Activated CD4-positive, alpha-beta memory T cell treated with anti-CD3 and anti-CD28 coated beads for 36 hours (primary cell): Measurements from ENCODE around the gene CNOT3. TPM values are rescaled to one million over a fixed set of nuclear protein-coding genes. Genes with fewer than 3 reads are reported as not detected.

Experiments
- CTCF ChIA-PET: fragments of 350-600 bp; sonication (Branson Sonifier 250); formaldehyde crosslinking; loops from one replicate; lab custom pipeline; 2021; ENCODE audit warnings: antibody characterized with exemption, inconsistent platforms; lab: Charles Lee
- POLR2A ChIA-PET: fragments of 350-600 bp; sonication (Branson Sonifier 250); formaldehyde crosslinking; loops from one replicate; lab custom pipeline; 2021; ENCODE audit warnings: antibody characterized with exemption; lab: Charles Lee
- DNase-seq: peaks from one replicate; pipeline ENCODE4 v3.0.0-alpha.2; 2020
- H3K27ac Mint-ChIP-seq: one replicate; pipeline ENCODE4 v1.8.0; 2021; ENCODE audit warnings: mixed read lengths
- H3K27me3 Mint-ChIP-seq: one replicate; pipeline ENCODE4 v1.8.0; 2021; ENCODE audit warnings: mixed read lengths
- H3K36me3 Mint-ChIP-seq: one replicate; pipeline ENCODE4 v1.8.0; 2021; ENCODE audit warnings: mixed read lengths
- H3K4me1 Mint-ChIP-seq: one replicate; pipeline ENCODE4 v1.8.0; 2021; ENCODE audit warnings: low read depth, mixed read lengths
- H3K4me3 Mint-ChIP-seq: one replicate; pipeline ENCODE4 v1.8.0; 2021; ENCODE audit warnings: mild to moderate bottlenecking, mixed read lengths
- H3K9me3 Mint-ChIP-seq: one replicate; pipeline ENCODE4 v1.8.0; 2021; ENCODE audit warnings: mixed read lengths
- intact Hi-C: fragments of 100-400 bp; cut with micrococcal nuclease; formaldehyde crosslinking; loops from one replicate; pipeline ENCODE4 v1.15.1; 2023
- total RNA-seq, 2 experiments: library from RNA; stranded (reverse); gene quantifications; one replicate each; pipeline ENCODE4 v1.2.3, GENCODE V29; 2021

Gene CNOT3
- total RNA-seq, 2 experiments from 2014 or later, result 54.6 to 58.7 TPM

- H3K4me1 Mint-ChIP-seq, result peaks cover 52% of the 10 kb centered on the region
- CTCF ChIA-PET, result interaction anchor here (0.8 to 1.1 kb wide), 2 partner anchors 20 to 22 kb away, joined by 3 read pairs; partner anchors contain the start of gene LENG1
- peak; percentile 54 for DNase-seq
Observed at GRCh38 chr19:54138489-54139256, 1.1 kb downstream of the CNOT3 start.

GRCh38 chr19:54141356-54141755 is 3.8 kb downstream of the CNOT3 start:
- H3K4me3 Mint-ChIP-seq, result no peak overlapping the region
- H3K27ac Mint-ChIP-seq, result no peak overlapping the region
- intact Hi-C loops, result no loop called here
- POLR2A ChIA-PET, result no interaction called here
- peaks cover 24% of the 10 kb centered on the region for H3K36me3 Mint-ChIP-seq
- CTCF ChIA-PET, result interaction anchor here (1.0 kb wide), 1 partner anchor 18 kb away, joined by 3 read pairs; the partner anchor contains the start of gene LENG1
- no peak for DNase-seq
- peaks cover 42% of the 10 kb centered on the region for H3K4me1 Mint-ChIP-seq
- no peaks in the 10 kb centered on the region for H3K27me3 Mint-ChIP-seq
- H3K9me3 Mint-ChIP-seq, result no peaks in the 10 kb centered on the region

More at GRCh38 chr19:54138489-54139256, 1.1 kb downstream of the CNOT3 start:
- Mint-ChIP-seq H3K27ac (peak overlapping the region; percentile 87), H3K9me3 (no peaks in the 10 kb centered on the region), H3K36me3 (peaks cover 9% of the 10 kb centered on the region), H3K27me3 (no peaks in the 10 kb centered on the region), H3K4me3 (peak overlapping the region; percentile 86)
- POLR2A ChIA-PET, result interaction anchor here (0.6 to 3.0 kb wide), 3 partner anchors 22 to 69 kb away, joined by 3 to 11 read pairs (median 4); partner anchors contain the start of genes PRPF31 and TFPT
- intact Hi-C loops, result no loop called here

GRCh38 chr19:54142166-54142780 is 4.7 kb downstream of the CNOT3 start:
- no peaks in the 10 kb centered on the region for H3K27me3 Mint-ChIP-seq
- no peak for DNase-seq
- H3K4me1 Mint-ChIP-seq, result peaks cover 37% of the 10 kb centered on the region
- H3K4me3 Mint-ChIP-seq, result no peak overlapping the region
- intact Hi-C loops, result no loop called here
- peak overlapping the region; percentile 31 for H3K27ac Mint-ChIP-seq
- no peaks in the 10 kb centered on the region for H3K9me3 Mint-ChIP-seq
- POLR2A ChIA-PET, result interaction anchor here (0.7 kb wide), 1 partner anchor 296 kb away, joined by 3 read pairs; no protein-coding TSS in a partner anchor
- peaks cover 29% of the 10 kb centered on the region for H3K36me3 Mint-ChIP-seq
- CTCF ChIA-PET, result interaction anchor here (1.0 kb wide), 1 partner anchor 17 kb away, joined by 3 read pairs; the partner anchor contains the start of gene LENG1

- POLR2A ChIA-PET, result no interaction called here
- H3K27me3 Mint-ChIP-seq, result no peaks in the 10 kb centered on the region
- H3K4me3 Mint-ChIP-seq, result no peak overlapping the region
- peaks cover 15% of the 10 kb centered on the region for H3K4me1 Mint-ChIP-seq
- H3K9me3 Mint-ChIP-seq, result no peaks in the 10 kb centered on the region
- no peak overlapping the region for H3K27ac Mint-ChIP-seq
- no peak for DNase-seq
- intact Hi-C loops, result no loop called here
- CTCF ChIA-PET, result no interaction called here
- H3K36me3 Mint-ChIP-seq, result peaks cover 40% of the 10 kb centered on the region
Observed at GRCh38 chr19:54145541-54146158, 8.1 kb downstream of the CNOT3 start.

GRCh38 chr19:54147676-54148075 is 10.1 kb downstream of the CNOT3 start:
- no peak overlapping the region for H3K4me3 Mint-ChIP-seq
- POLR2A ChIA-PET, result no interaction called here

GRCh38 chr19:54148158-54148557 is 10.6 kb downstream of the CNOT3 start:
- no peak overlapping the region for H3K27ac Mint-ChIP-seq
- no peaks in the 10 kb centered on the region for H3K27me3 Mint-ChIP-seq
- intact Hi-C loops, result no loop called here
- ChIA-PET CTCF (no interaction called here), POLR2A (no interaction called here)
- DNase-seq, result no peak
- H3K4me1 Mint-ChIP-seq, result no peaks in the 10 kb centered on the region
- H3K36me3 Mint-ChIP-seq, result peaks cover 47% of the 10 kb centered on the region
- no peak overlapping the region for H3K4me3 Mint-ChIP-seq
- no peaks in the 10 kb centered on the region for H3K9me3 Mint-ChIP-seq

More at GRCh38 chr19:54147676-54148075, 10.1 kb downstream of the CNOT3 start:
- CTCF ChIA-PET, result interaction anchor here (0.6 kb wide), 1 partner anchor 55 kb away, joined by 3 read pairs; no protein-coding TSS in a partner anchor
- Mint-ChIP-seq H3K9me3 (no peaks in the 10 kb centered on the region), H3K4me1 (no peaks in the 10 kb centered on the region), H3K27ac (no peak overlapping the region), H3K27me3 (no peaks in the 10 kb centered on the region), H3K36me3 (peaks cover 47% of the 10 kb centered on the region)
- intact Hi-C loops, result no loop called here
- no peak for DNase-seq

GRCh38 chr19:54149021-54149812 is 11.7 kb downstream of the CNOT3 start:
- intact Hi-C loops, result no loop called here
- no peaks in the 10 kb centered on the region for H3K9me3 Mint-ChIP-seq
- CTCF ChIA-PET, result no interaction called here
- peaks cover 47% of the 10 kb centered on the region for H3K36me3 Mint-ChIP-seq
- H3K4me1 Mint-ChIP-seq, result peaks cover 9% of the 10 kb centered on the region
- H3K4me3 Mint-ChIP-seq, result no peak overlapping the region
- no peak for DNase-seq
- POLR2A ChIA-PET, result no interaction called here
- no peaks in the 10 kb centered on the region for H3K27me3 Mint-ChIP-seq
- no peak overlapping the region for H3K27ac Mint-ChIP-seq

GRCh38 chr19:54151362-54152035 is 13.9 kb downstream of the CNOT3 start:
- intact Hi-C loops, result no loop called here
- DNase-seq, result no peak
- Mint-ChIP-seq H3K36me3 (peaks cover 53% of the 10 kb centered on the region), H3K9me3 (no peaks in the 10 kb centered on the region), H3K4me1 (peaks cover 18% of the 10 kb centered on the region), H3K4me3 (no peak overlapping the region), H3K27ac (no peak overlapping the region), H3K27me3 (no peaks in the 10 kb centered on the region)
- POLR2A ChIA-PET, result no interaction called here
- CTCF ChIA-PET, result no interaction called here

- peaks cover 22% of the 10 kb centered on the region for H3K4me1 Mint-ChIP-seq
- intact Hi-C loops, result no loop called here
- H3K27ac Mint-ChIP-seq, result no peak overlapping the region
- CTCF ChIA-PET, result no interaction called here
- no peak overlapping the region for H3K4me3 Mint-ChIP-seq
- H3K9me3 Mint-ChIP-seq, result no peaks in the 10 kb centered on the region
- POLR2A ChIA-PET, result no interaction called here
- no peaks in the 10 kb centered on the region for H3K27me3 Mint-ChIP-seq
- no peak for DNase-seq
- peaks cover 52% of the 10 kb centered on the region for H3K36me3 Mint-ChIP-seq
Observed at GRCh38 chr19:54152267-54152666, 14.7 kb downstream of the CNOT3 start.

GRCh38 chr19:54152878-54153524 is 15.4 kb downstream of the CNOT3 start:
- Mint-ChIP-seq H3K4me1 (peaks cover 23% of the 10 kb centered on the region), H3K36me3 (peaks cover 50% of the 10 kb centered on the region), H3K27ac (no peak overlapping the region), H3K4me3 (no peak overlapping the region), H3K9me3 (no peaks in the 10 kb centered on the region), H3K27me3 (no peaks in the 10 kb centered on the region)
- ChIA-PET CTCF (no interaction called here), POLR2A (no interaction called here)
- DNase-seq, result no peak
- intact Hi-C loops, result no loop called here
